Stimulated activated CD4-positive, alpha-beta T cell treated with anti-CD3 and anti-CD28 coated beads, Interleukin-4, amount 100 ng/mL, for 4 hours (primary cell): Measurements from ENCODE around the gene ADGRG1.
"Not testable (repeated sequence)": the region's sequence is repeated elsewhere in the genome, so short reads cannot be mapped to it uniquely, and the experiment has no call there.

Source experiments
- DNase-seq, 2 experiments: peaks; one replicate each; pipeline ENCODE4 v3.0.0-alpha.2; 2020

Gene ADGRG1

DNA sequence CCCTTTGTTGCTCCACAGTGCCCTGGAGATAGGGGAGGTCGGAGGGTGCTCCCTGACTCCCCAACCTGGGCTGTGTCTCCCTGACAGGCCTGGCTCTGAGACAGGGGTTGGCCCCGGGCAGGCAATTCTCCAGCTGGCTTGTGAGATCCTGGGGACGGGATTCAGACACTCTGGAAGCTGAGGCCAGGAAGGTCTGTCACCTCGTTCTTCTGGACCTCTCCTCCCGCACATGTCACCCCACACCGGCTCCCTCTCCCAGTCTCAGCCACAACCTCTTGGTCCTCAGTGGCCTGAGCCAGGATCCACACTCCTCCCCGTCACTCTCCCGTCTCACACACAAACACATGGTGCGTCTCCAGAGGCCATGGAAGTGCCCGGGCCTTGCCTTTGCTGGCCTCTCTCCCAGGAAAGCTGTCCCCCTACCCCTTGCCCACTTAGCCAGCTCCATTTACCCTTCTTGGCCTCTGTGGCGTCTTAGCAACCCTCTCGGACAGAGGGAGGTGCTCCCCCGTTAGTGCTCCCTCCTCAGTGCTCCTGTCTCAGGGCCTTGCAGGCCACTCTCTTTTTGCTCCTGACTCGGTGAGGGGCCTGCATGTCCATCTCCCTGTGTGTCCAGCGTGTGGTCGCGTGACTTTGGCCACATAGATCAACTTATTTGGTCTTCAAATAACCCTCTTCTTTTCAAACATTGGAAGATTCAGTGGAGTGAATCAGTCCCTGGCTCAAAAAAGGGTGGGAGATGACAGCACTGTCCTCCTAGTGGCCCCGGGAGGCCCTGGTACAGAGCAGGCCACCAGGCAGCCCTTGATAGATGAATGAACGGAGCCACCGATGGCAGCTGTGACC, 40.4 kb downstream of the ADGRG1 start:
- DNase-seq = no peak

DNA sequence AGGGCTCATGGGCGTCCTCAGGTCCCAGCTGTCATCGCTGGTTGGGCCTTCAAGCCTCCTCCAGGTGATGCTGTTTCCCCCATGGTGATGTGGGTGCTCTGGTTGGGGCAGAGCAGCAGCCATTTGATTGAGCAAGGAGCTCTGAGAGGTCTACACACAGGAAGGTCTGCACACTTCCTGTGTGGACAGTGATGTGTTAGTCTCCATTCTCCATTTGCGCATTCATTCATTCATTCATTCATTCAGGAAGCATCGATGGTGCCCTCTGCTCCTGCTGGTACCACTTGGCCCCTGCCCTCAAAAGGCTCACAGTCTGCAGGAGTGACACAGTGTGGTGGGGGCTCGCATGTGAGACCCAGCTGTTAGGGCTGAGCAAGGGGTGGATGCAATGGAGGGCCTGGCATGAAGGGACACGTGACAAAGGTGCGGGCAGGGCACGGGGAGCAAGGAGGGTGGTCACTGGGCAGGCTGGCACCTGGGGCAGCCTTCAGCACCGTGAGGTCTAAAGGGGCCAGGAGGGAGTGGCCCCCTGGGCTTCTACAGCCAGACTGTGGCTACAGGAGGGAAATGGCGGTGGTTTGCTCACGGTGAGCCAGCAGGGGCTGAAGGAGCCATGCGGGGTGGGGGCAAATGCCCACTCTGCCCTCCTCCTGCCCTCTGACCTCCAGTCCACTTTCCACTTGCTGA, 41.2 kb downstream of the ADGRG1 start:
- no peak for DNase-seq

DNA sequence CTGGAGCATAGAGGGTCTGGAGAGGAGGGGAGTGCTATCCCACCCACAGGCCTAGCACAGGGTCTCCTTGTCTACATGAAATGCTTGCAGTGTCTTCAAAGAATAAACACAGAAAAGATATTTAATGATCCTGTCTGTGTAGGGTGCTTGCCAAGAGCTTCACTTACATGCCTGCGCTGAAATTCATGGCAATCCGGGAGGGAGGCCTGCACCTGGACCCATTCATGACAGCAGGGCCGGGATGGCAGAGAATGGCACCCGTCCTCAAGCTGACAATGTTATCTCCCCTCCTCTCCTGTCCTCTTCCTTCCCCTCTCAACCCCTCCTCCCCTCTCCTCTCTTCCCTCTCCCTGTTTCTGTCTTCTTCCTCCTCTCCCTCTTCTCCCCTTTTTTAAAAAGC, 41.8 kb downstream of the ADGRG1 start:
- no peak for DNase-seq

DNA sequence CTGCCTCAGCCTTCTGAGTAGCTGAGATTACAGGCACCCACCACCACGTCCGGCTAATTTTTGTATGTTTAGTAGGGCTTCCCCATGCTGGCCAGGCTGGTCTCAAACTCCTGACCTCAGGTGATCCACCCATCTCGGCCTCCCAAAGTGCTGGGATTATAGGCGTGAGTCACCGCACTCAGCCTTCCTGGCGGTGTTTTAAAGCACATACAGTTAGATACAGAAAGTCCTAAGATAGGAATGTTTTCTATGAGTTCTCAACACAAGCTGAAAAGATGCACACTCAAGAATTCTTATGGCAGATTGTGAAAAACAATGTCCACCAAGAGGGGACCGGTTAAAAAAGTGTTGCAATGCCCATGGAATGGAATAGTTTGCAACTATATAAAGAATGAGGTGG, 43.0 kb downstream of the ADGRG1 start:
- DNase-seq = not testable (repeated sequence)

DNA sequence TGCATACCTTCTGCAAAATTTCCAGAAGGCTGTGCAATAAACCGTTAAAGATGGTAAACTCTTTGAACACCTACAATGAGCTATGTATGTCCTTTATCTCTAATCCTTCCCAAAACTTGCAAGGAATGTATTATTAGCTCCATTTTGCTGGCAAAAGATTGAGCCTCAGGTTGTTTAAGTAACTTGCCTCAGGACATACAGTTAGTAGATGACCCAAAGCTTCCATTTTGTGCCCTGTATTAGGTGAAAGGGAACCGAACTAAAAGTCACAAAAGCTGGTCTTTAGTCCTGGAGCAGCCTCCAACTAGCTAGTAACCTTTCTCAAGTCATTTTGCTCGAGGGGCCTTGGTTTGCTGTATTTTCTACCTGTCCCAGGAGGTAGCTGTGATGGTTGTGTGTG, 44.0 kb downstream of the ADGRG1 start:
- DNase-seq = no peak

DNA sequence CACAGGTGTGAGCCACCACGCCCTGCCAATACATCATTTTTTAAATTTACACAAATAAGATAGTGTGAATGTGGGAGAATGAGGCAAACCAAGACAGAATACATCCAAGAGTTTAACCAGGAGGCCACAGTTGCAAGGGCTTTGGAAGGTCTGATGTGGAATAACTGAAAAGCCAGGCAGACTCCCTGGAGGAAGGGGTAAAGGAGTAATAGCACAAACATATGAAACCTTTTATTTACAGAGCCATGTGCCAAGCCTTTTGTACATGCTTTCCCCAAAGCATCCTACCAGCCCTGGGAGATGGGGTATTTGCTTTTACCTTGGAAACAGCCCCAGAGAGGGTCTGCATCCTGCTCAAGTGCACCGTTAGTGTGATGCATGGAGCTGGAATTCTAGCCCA, 44.4 kb downstream of the ADGRG1 start:
- DNase-seq = no peak

DNA sequence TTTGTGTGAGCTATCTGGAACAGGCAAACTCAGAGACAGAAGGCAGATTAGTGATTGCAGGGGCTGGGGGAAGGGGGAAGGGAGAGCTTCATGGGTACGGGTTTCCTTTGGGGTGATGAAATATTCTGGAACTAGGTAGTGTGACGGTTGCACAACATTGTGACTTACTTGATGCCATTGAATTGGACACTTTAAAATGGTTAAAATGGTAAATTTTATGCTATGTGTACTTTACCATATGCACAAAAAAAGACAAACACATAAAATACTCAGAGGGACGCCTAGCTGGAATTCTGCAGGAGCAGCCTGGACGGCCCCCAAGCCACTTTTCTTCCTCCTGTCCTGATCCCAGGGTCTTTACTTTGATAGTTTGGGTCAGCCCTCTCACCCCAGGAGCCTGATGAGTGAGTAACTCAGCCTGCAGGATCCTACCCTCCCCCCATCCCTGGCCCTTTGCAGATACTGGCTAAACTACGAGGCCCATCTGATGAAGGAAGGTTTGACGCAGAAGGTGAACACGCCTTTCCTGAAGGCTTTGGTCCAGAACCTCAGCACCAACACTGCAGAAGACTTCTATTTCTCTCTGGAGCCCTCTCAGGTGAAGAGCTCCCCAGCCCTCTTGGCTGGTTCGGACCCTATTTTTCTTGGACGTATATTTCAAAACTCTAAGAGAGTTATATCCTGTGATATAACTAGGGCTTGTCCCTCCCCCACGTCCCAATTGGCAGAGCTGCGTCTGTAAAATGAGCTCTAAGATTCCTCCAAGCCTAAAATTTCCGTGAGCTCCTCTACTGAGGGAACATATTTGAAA, 47.5 kb downstream of the ADGRG1 start:
- no peak for DNase-seq

DNA sequence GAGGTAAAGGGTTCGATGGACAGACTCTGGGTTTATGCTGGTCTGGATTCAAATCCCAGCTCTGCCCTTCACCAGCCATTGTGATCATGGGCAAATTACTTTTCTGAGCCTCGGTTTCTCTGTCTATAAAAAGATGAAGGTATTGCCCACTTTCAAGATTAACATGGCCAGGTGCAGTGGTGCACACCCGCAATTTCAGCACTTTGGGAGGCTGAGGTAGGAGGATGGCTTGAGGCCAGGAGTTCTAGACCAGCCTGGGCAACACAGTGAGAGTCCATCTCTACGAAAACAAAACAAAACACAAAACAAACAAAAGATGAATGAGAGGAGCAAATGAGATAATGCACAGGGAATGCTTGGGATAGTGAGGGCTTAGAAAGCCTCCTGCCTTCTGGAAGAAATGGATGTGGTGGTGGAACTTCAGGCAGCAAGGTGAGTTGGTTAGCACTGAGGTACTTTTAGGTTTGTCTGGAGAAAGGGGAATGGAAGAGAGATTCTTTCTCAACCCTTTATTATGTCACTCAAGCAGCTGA, 48.2 kb downstream of the ADGRG1 start:
- no peak for DNase-seq

DNA sequence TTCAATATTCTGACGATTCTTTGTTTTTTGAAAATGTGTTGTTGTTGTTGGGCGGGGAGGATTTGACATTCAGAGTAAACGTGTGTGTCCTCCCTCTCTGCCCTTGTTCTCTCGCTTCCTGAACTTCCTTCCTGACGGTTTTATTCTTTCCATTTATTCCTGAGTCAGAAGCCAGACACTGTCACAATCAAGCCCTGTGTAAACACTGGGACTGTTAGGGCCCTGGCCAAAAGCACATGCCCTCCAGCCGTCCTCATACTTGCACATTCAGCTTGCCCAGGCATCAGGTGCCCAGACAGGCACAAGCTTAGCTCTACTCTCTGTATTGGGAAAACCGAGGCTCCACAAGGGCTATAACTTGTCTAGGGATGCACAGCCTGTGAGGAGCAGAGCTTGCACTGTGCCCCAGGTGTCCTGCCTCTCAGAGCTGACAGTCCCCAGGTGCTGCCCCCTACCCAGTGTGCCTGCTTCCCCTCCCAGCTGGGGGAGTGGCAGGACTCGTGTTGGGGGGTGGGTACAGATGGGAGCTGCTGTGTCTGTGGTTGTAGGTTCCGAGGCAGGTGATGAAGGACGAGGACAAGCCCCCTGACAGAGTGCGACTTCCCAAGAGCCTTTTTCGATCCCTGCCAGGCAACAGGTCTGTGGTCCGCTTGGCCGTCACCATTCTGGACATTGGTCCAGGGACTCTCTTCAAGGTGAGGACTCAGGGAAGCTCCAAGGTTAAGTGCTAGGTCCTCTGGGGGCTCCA, 49.4 kb downstream of the ADGRG1 start:
- no peak for DNase-seq

DNA sequence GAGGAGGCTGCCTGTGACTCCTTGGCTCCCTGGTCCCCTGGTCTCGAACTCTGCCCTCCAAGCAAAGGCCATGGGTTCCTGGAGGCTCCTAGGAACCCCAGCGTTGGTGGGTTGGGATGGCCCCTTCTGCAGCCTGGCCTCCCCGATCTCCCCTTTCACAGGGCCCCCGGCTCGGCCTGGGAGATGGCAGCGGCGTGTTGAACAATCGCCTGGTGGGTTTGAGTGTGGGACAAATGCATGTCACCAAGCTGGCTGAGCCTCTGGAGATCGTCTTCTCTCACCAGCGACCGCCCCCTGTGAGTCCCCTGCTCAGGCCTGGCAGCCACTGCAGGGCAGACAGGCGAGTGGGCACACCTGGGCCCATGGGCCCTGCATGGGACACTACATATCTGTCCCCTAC, 50.6 kb downstream of the ADGRG1 start:
- no peak for DNase-seq

DNA sequence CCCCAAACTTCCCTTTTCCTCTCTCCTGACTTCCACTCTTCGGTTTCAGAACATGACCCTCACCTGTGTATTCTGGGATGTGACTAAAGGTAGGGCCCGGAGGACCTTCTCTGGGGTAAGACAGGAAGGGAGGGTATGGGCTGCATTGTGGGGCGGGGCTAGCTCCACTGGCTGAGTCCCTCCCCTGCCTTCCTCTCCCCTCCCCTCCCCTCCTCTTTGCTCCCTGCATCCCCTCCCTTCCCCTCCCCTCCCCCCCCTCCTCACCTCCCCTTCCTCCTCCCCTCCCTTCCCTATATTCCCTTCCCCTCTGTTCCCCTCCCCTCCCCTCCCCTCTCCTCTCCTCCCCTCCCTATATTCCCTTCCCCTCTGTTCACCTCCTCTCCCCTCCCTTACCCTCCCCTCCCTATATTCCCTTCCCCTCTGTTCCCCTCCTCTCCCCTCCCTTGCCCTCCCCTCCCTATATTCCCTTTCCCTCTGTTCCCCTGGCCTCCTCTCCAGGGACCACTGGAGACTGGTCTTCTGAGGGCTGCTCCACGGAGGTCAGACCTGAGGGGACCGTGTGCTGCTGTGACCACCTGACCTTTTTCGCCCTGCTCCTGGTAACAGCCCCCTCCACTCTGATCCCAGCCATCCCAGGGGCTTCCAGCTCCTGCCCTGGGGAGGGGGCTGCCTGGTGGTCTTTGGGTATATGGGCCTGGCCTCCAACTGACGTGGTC, 51.5 kb downstream of the ADGRG1 start:
- DNase-seq = no peak

DNA sequence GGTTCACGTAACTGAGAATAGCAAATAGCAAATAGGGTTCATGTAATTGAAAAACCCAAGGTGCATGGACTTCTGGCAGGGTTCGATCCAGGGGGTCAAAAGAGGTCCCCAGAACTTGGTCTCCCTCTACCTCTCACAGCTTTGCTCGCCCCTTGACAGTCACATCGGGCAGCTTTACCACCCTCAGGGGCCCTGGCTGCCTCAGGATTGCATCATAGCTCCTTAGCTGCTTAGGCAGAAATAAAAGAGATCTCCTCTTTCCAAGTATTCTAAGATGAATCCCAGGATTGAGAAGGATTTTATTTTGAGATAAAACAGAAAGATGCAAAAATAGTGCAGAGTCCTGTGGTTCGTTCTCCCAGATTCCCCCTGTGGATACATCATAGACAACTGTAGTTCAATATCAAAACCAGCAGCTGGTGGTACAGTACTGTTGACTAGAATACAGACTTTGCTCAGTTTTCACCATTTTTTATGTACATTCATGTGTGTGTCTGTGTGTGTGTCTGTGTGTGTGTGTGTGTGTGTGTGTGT, 52.5 kb downstream of the ADGRG1 start:
- DNase-seq = no peak

DNA sequence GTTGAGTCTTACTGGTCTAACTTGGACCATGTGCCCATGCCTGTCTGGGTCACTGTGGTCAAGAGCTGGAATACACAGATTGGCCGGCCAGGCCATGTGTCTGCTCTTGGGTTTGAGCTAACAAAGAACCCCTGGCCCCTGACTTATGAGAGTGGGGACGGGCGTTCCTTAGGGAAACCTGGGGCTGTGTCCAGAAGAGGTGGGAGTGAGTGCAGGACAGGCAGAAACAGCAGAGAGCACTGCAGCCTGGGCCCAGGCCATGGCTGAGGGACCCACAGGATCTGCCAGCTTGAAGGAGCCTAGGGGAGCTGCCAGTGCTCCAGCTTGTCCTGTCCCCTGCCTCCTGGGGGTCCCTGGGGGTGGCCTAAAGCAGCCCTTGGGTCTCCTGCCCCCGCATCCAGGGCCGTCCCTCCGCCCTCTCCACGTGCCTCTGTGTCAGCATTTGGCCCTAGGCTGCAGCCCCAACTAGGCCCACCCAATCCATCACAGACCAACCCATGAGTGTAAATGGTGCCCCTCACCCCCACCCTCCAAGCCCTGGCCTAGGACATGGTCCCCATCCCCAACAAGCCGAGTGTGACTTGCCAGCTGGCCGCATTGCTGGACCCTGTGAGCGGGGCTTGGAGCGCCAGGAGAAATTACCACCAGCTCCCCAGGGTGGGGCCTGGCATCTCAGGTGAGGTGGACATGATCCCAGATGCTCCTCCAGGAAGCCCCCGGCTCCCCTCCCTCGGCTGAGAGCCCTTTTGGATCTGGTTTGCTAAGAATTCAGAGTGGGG, 53.7 kb downstream of the ADGRG1 start:
- no peak for DNase-seq

DNA sequence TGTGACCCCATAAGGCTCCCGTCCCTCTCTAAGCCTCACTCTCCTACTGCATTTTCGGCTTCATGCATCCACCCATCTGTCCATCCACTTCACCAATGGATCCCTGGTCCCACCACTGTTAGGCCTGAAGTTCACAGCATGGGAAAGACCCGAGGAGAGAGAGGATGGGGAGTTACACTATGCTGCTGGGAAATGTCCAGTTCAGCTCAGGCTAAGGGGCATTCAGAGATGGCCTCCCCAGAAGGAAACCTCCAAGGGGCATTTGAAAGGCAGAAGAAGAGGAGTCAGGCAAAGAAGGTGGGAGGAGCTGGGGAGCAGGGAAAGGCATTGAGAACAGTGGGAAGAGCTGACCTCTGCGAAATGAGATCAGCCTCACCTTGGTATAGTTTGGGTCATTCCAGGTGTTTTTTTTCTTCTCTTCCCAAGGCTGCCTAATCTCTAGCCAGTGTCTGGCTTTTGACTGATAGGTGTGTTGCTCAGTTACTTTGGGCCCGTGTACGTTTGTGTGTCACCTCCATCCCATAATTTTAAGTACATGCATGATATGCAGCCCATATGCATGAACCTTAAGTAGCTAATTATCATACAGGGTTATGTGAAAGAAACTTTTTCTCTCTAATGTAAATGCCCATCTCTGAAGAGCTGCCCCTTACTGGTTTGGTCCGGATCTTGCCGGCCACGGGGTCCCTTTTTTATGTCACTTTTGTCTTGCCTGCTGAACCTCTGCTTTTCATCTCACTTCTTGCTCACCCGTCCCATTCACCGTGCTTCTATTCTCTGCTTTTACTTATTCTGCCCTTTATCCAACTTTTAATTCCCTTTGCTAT, 54.6 kb downstream of the ADGRG1 start:
- no peak for DNase-seq

DNA sequence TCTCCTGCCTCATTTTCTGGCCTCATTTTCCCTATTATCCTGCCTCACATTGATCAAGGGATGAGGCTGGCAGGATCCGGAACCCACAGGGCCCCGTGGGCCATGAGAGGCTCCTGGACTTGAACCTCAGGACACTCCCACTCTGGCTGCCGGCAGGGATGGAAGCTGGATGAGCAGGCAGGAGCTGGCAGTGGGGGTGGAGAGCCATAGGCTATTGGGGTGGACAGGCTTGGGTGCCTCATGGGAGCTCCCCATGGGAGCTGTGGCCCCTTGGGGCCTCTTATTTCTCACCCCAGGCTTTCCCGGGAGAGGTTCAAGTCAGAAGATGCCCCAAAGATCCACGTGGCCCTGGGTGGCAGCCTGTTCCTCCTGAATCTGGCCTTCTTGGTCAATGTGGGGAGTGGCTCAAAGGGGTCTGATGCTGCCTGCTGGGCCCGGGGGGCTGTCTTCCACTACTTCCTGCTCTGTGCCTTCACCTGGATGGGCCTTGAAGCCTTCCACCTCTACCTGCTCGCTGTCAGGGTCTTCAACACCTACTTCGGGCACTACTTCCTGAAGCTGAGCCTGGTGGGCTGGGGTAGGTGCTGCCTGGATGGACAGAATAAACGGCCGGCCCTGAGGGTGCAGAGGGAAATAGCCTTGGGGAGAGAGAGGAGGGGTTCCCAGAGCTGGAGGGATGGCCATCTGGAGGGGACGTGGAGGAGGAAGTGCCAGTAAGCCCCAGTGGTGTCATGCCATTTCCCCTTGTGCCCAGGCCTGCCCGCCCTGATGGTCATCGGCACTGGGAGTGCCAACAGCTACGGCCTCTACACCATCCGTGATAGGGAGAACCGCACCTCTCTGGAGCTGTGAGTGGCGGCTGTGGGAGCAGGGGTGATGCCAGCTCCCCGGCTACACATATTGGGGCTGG, 55.5 kb downstream of the ADGRG1 start:
- no peak for DNase-seq

DNA sequence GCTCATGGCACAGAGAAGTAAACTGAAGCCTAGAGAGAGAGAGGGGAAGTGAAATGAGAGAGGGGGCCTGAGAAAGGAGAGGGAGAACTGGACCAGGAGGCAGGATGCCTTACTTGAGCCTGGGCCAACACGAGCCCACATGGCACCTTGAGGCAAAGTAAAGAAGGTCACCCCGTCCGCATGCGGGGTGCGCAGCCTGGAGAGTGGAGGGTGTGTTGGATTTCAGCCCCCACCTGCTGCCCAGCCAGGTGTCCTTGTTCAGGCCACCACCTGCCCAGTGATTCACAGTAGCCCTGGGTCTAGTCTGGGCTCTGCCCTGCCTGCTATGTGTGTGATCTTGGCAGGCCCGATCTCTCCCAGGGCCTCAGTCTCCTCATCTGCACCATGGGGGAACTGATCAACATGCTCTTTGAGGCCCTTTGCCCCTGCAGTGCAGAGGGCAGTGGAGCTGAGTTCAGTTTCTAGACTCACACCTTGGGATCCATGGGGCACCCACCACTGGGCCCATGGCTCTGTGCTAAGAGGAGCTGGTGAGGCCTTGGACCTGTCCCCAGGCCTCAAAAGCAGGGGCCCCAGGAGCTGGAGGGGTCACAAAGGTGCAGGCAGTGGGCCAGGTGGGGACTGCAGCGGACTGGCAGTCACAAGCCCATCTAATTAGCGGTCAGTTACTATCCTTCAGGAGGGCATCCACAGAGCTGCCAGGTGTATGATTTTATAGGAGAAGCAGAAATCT, 56.4 kb downstream of the ADGRG1 start:
- DNase-seq = no peak

DNA sequence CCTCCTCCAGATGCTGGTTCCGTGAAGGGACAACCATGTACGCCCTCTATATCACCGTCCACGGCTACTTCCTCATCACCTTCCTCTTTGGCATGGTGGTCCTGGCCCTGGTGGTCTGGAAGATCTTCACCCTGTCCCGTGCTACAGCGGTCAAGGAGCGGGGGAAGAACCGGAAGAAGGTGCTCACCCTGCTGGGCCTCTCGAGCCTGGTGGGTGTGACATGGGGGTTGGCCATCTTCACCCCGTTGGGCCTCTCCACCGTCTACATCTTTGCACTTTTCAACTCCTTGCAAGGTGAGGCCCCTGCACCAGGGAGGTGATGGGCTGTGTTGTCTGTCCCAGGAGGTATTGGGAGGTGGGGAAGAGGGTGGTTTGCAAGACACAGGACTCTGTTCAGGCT, 57.2 kb downstream of the ADGRG1 start:
- no peak for DNase-seq

DNA sequence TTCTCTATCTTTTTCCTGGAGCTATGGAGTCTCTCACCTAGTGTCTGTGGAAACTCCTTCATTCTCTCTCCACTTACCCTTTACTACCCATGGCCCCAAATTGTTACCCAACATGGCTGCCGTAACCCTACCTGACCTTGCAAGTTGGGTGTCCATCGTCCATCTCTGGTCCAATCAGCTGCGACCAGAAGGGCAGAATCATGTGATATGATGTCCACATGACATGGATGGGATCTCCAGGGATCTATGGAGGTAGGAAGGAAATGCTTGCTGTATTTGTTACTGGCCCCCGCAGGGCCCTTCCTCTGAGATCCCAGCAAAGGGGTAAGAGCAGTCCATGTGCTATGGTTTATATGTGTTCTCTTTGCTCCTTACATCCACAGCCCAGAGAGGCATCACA, 58.1 kb downstream of the ADGRG1 start:
- no peak for DNase-seq
